ENCODE measurements around the gene TRPC5OS. TPM values are rescaled to one million over a fixed set of nuclear protein-coding genes. Genes with fewer than 3 reads are reported as not detected.

TRPC5OS gene
- not detected for total RNA-seq

DNA sequence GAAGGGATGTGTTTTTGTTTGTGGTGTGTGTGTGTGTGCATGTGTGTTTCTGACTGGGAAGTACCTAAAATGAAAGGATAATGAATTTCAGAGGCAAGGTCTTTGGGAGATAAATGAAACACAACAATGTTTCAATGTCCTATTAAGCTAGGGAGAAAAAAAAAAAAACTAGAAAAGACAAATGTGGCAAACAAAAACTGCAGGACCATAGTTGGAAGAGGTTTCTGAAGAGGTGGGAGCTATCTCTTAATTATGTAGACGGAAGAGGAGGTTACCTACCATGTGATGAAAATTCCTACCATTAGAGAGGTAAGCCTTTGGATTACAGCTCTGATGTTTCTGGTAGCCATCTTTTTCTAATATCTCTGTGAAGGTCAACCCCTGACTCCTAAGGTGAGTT, at the start of gene TRPC5OS:
TSS of gene TRPC5OS (plus strand) at position 301 of the 400 bp plus-strand sequence. CDS start 25,669 bp downstream, outside the sequence.
- Mint-ChIP-seq H3K4me1 (ENCODE audit: low read depth) (no peaks in the 10 kb centered on the region), H3K27ac (no peak within 1 kb of the TSS), H3K4me3 (no peak within 1 kb of the TSS), H3K36me3 (ENCODE audit: insufficient read depth in 2 of 2) (no peaks in the 10 kb centered on the region), H3K9me3 (no peaks in the 10 kb centered on the region), H3K27me3 (ENCODE audit: low read depth) (peaks cover 45% of the 10 kb centered on the region)
- ATAC-seq (replicated peaks in 1 of 2): no peak
- no peak for DNase-seq

DNA sequence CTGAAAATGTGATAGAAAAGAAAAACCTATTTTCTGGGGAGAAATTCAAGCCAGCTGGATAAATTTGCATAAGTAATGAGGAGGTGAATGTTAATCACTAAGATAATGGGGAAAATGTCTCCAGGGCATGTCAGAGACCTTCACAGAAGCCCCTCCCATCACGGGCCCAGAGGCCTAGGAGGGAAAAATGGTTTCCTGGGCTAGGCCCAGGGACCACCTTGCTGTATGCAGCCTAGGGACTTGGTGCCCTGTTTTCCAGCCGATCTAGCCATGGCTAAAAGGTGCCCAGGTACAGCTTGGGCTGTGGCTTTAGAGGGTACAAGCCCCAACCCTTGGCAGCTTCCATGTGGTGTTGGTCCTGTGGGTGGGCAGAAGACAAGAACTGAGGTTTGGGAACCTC, 46.6 kb upstream of the TRPC5OS start:
- Mint-ChIP-seq H3K27ac (no peak overlapping the region), H3K4me1 (ENCODE audit: low read depth) (no peaks in the 10 kb centered on the region), H3K4me3 (no peak overlapping the region), H3K27me3 (ENCODE audit: low read depth) (peaks cover 20% of the 10 kb centered on the region), H3K36me3 (ENCODE audit: insufficient read depth in 2 of 2) (no peaks in the 10 kb centered on the region), H3K9me3 (no peaks in the 10 kb centered on the region)
- ATAC-seq (replicated peaks in 1 of 2): no peak
- no peak for DNase-seq

DNA sequence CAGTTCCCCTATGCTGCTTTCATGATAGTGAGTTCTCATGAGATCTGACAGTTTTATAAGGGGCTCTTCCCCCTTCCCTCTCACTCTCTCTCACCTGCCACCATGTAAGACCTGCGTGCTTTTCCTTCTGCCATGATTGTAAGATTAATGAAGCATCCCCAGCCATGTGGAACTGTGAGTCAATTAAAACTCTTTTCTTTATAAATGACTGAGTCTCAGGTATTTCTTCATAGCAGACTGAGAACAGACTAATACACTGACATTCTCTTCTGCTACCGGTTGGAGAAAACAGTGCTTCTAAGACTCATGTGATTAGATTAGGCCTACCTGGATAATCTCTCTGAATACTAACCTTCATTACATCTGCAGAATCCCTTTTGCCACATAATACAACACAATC, 45.4 kb upstream of the TRPC5OS start:
- H3K9me3 Mint-ChIP-seq: no peaks in the 10 kb centered on the region
- no peaks in the 10 kb centered on the region for H3K4me1 Mint-ChIP-seq (ENCODE audit: low read depth)
- no peak for DNase-seq

GRCh38 chrX:111831343-111831742, 44.6 kb upstream of the TRPC5OS start:
- Mint-ChIP-seq H3K4me3 (no peak overlapping the region), H3K9me3 (no peaks in the 10 kb centered on the region), H3K4me1 (ENCODE audit: low read depth) (no peaks in the 10 kb centered on the region), H3K27me3 (ENCODE audit: low read depth) (peaks cover 21% of the 10 kb centered on the region), H3K27ac (no peak overlapping the region), H3K36me3 (ENCODE audit: insufficient read depth in 2 of 2) (no peaks in the 10 kb centered on the region)
- DNase-seq: no peak
- ATAC-seq (replicated peaks in 1 of 2): no peak

More for the DNA sequence above, 45.4 kb upstream of the TRPC5OS start:
- ATAC-seq (replicated peaks in 1 of 2): no peak
- H3K36me3 Mint-ChIP-seq (ENCODE audit: insufficient read depth in 2 of 2): no peaks in the 10 kb centered on the region
- no peak overlapping the region for H3K27ac Mint-ChIP-seq
- no peak overlapping the region for H3K4me3 Mint-ChIP-seq
- peaks cover 23% of the 10 kb centered on the region for H3K27me3 Mint-ChIP-seq (ENCODE audit: low read depth)

DNA sequence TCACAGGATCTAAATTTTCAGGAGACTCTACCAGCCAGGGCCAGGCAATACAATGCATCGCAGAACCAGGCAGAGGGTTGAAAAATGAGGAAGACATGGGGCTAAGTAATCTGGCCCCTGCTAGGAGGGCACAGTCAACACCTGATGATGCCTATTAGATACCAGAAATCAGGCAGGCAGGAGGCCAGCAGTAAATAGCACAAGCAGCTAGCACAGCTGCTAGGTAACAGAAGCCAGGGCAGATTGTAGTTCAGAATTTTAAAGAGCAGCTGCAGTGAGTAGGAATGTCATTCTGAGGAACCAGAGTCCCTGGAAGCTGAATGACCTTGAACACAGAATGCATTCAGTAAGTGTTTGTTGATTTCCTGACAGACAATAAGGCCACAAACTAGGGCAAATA, 38.8 kb upstream of the TRPC5OS start:
- Mint-ChIP-seq H3K27ac (no peak overlapping the region), H3K4me1 (ENCODE audit: low read depth) (no peaks in the 10 kb centered on the region), H3K36me3 (ENCODE audit: insufficient read depth in 2 of 2) (no peaks in the 10 kb centered on the region), H3K27me3 (ENCODE audit: low read depth) (peaks cover 24% of the 10 kb centered on the region), H3K9me3 (no peaks in the 10 kb centered on the region), H3K4me3 (no peak overlapping the region)
- ATAC-seq (replicated peaks in 1 of 2): no peak
- no peak for DNase-seq

DNA sequence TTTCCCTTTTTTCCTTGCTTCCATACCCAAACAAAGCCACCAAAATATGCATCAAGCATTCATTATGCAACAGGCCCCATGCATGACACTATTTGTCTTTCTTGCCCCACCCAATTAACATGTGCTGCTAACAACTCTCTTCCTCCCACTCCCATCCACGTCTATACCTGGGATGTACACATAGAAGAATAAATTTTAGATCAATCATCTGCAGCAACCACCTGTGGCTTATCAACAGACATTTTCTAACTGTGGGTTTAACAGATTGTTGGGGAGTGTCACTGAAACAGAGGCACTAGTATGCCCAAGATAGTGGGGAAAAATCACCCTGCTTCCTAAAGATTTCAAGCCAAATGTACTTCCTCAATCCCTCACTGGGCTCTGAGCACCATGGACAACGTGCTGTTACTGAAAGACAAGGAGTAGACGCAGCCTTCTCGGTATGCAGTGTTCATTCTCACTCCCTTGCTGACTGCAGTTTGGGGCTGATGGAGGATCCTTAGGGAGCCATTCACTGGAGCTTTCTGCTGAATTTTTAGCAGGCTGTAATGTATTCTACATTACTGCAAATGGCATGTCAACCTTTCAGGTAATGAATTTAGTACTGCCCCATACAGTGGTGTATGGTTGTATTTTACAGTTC, 28.4 kb upstream of the TRPC5OS start:
- Mint-ChIP-seq H3K36me3 (ENCODE audit: insufficient read depth in 2 of 2) (no peaks in the 10 kb centered on the region), H3K4me3 (no peak overlapping the region), H3K27ac (no peak overlapping the region), H3K9me3 (peaks cover 0 to 2% of the 10 kb centered on the region in 2 donors), H3K4me1 (ENCODE audit: low read depth) (no peaks in the 10 kb centered on the region), H3K27me3 (ENCODE audit: low read depth) (peaks cover 72% of the 10 kb centered on the region)
- no peak for DNase-seq
- ATAC-seq (replicated peaks in 1 of 2): no peak

GRCh38 chrX:111848541-111848940, 27.4 kb upstream of the TRPC5OS start:
- H3K4me3 Mint-ChIP-seq: no peak overlapping the region
- ATAC-seq (replicated peaks in 1 of 2): no peak
- no peak for DNase-seq
- peaks cover 73% of the 10 kb centered on the region for H3K27me3 Mint-ChIP-seq (ENCODE audit: low read depth)
- no peaks in the 10 kb centered on the region for H3K9me3 Mint-ChIP-seq
- no peaks in the 10 kb centered on the region for H3K36me3 Mint-ChIP-seq (ENCODE audit: insufficient read depth in 2 of 2)
- H3K4me1 Mint-ChIP-seq (ENCODE audit: low read depth): no peaks in the 10 kb centered on the region
- no peak overlapping the region for H3K27ac Mint-ChIP-seq

DNA sequence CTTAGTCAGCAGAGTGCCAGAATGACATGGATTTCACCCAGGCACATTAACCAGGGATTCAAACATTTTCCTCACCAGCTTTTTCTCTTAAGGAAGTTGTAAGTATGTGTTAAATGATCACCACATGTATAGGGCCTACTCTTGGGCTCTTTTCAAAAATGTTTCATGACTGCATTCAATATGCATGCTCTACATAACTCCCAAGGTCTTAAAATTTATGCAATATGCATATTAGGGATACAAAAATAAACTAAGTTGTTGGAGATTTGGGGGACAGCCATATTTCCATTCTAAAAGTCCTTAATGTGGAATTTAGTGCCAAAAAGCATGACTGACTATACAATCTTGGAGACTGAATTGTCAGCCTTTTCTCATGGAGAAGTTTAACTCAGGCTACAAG, 25.0 kb upstream of the TRPC5OS start:
- Mint-ChIP-seq H3K4me3 (no peak overlapping the region), H3K27me3 (ENCODE audit: low read depth) (peaks cover 78% of the 10 kb centered on the region), H3K9me3 (peaks cover 2 to 5% of the 10 kb centered on the region in 2 donors), H3K27ac (no peak overlapping the region), H3K4me1 (ENCODE audit: low read depth) (no peaks in the 10 kb centered on the region), H3K36me3 (ENCODE audit: insufficient read depth in 2 of 2) (no peaks in the 10 kb centered on the region)
- DNase-seq (no peak), ATAC-seq (replicated peaks in 1 of 2) (no peak)

- no peak for DNase-seq
- ATAC-seq (replicated peaks in 1 of 2): no peak
Measured at GRCh38 chrX:111854556-111855490, 21.2 kb upstream of the TRPC5OS start.

DNA sequence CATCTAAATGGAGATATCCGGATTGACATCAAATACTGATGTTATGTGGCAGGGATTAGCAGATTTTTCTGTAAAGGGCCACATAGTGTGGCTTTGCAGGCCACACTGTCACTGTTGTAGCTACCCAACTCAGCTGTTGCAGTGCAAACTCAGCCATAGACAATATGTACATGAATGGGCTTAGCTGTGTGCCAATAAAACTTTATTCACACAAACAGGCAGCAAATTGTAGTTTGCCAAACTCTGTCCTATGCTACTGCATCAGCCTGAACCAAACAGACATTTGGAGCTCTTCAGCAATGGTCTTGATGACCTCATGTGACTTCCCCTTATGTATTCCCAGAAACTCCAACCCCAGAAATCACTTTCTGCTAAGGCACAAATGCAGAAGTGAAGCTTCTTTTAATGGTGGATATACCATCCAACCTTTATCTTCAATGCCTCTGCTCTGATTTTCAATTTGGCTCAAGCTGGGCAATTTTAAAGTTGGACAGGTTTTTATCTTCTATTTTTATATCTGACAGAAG, 18.4 kb upstream of the TRPC5OS start:
- H3K9me3 Mint-ChIP-seq: peaks cover 2 to 5% of the 10 kb centered on the region in 2 donors
- H3K27me3 Mint-ChIP-seq (ENCODE audit: low read depth): peaks cover 44% of the 10 kb centered on the region
- DNase-seq: no peak
- H3K4me1 Mint-ChIP-seq (ENCODE audit: low read depth): no peaks in the 10 kb centered on the region
- H3K4me3 Mint-ChIP-seq: no peak overlapping the region
- ATAC-seq (replicated peaks in 1 of 2): no peak
- no peaks in the 10 kb centered on the region for H3K36me3 Mint-ChIP-seq (ENCODE audit: insufficient read depth in 2 of 2)
- H3K27ac Mint-ChIP-seq: no peak overlapping the region

More at GRCh38 chrX:111854556-111855490, 21.2 kb upstream of the TRPC5OS start:
- H3K4me1 Mint-ChIP-seq (ENCODE audit: low read depth): no peaks in the 10 kb centered on the region
- peaks cover 2 to 5% of the 10 kb centered on the region in 2 donors for H3K9me3 Mint-ChIP-seq
- peaks cover 68% of the 10 kb centered on the region for H3K27me3 Mint-ChIP-seq (ENCODE audit: low read depth)
- no peaks in the 10 kb centered on the region for H3K36me3 Mint-ChIP-seq (ENCODE audit: insufficient read depth in 2 of 2)
- H3K4me3 Mint-ChIP-seq: no peak overlapping the region
- no peak overlapping the region for H3K27ac Mint-ChIP-seq

DNA sequence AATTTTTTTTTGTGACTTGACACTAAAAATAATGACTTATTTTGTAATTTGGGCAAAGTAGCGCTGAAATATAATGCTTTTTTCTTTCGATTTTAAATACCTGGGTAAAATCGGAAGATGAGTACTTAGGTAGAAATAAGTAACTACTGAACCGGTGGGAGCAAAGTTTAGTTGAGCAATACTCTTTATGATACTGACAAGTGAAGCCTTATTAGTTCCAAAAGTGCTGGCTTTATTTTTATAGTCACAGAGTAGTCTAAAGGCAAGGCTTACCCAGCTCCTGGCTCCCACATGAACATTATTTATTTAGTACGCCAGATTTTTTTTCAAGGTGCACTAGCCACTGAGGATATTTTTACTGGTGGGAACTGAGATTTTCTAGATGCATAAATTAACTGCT, 14.4 kb upstream of the TRPC5OS start:
- no peak overlapping the region for H3K4me3 Mint-ChIP-seq
- H3K36me3 Mint-ChIP-seq (ENCODE audit: insufficient read depth in 2 of 2): no peaks in the 10 kb centered on the region
- no peak overlapping the region for H3K27ac Mint-ChIP-seq

GRCh38 chrX:111867236-111867635, 8.7 kb upstream of the TRPC5OS start:
- Mint-ChIP-seq H3K4me1 (ENCODE audit: low read depth) (peaks cover 6% of the 10 kb centered on the region), H3K4me3 (no peak overlapping the region), H3K27me3 (ENCODE audit: low read depth) (peaks cover 75% of the 10 kb centered on the region), H3K27ac (no peak overlapping the region), H3K36me3 (ENCODE audit: insufficient read depth in 2 of 2) (no peaks in the 10 kb centered on the region), H3K9me3 (no peaks in the 10 kb centered on the region)
- no peak for ATAC-seq (replicated peaks in 1 of 2)
- no peak for DNase-seq

More for the DNA sequence above, 14.4 kb upstream of the TRPC5OS start:
- Mint-ChIP-seq H3K9me3 (no peaks in the 10 kb centered on the region), H3K27me3 (ENCODE audit: low read depth) (peaks cover 45% of the 10 kb centered on the region), H3K4me1 (ENCODE audit: low read depth) (no peaks in the 10 kb centered on the region)
- DNase-seq (no peak), ATAC-seq (replicated peaks in 1 of 2) (no peak)
